ENCODE results near the gene UTP4. TPM values are rescaled to one million over a fixed set of nuclear protein-coding genes. Genes with fewer than 3 reads are reported as not detected.
A peak's percentile ranks its signal among the peaks of the same experiment; 100 is the strongest.
"Not testable (repeated sequence)": the region's sequence is repeated elsewhere in the genome, so short reads cannot be mapped to it uniquely, and the experiment has no call there.

Gene UTP4
- total RNA-seq, 4 donors from 2014 or later: 16.4 to 36.2 (median 25.8) TPM

GRCh38 chr16:69120096-69120664, 12.3 kb upstream of the UTP4 start:
- 78 to 95% methylated on average over 7 to 12 of the region's 19 CpGs for WGBS, 2 donors (ENCODE audit: low coverage in 1 of 2)
- TF ChIP-seq POLR2A (IDR thresholded peaks at IDR 0.05) (no peak), POLR2AphosphoS5 (IDR thresholded peaks at IDR 0.05) (no peak), EP300 (IDR thresholded peaks at IDR 0.05) (no peak), CTCF (IDR thresholded peaks at IDR 0.05) (no peak)
- ATAC-seq: no peak
- H3K4me3 ChIP-seq: no peak overlapping the region
- H3K4me1 ChIP-seq: peaks cover 0 to 30% (median 0%) of the 10 kb centered on the region in 3 donors
- H3K36me3 ChIP-seq: peaks cover 0 to 66% of the 10 kb centered on the region in 2 donors
- H3K27ac ChIP-seq: no peak overlapping the region
- no peaks in the 10 kb centered on the region for H3K9me3 ChIP-seq
- H3K27me3 ChIP-seq: no peaks in the 10 kb centered on the region

GRCh38 chr16:69123910-69124309, 8.5 kb upstream of the UTP4 start:
- TF ChIP-seq EP300 (IDR thresholded peaks at IDR 0.05) (no peak), POLR2A (IDR thresholded peaks at IDR 0.05) (no peak), POLR2AphosphoS5 (IDR thresholded peaks at IDR 0.05) (no peak), CTCF (IDR thresholded peaks at IDR 0.05) (peak; percentile 49 to 78 (median 73))
- ATAC-seq: no peak
- no peaks in the 10 kb centered on the region for H3K27me3 ChIP-seq
- whole genome bisulfite sequencing, 2 donors (ENCODE audit: low coverage in 1 of 2): 75 to 77% methylated on average over 3 of the region's 3 CpGs
- no peak overlapping the region for H3K27ac ChIP-seq
- no peak overlapping the region for H3K4me3 ChIP-seq
- H3K36me3 ChIP-seq: peaks cover 0 to 43% of the 10 kb centered on the region in 2 donors
- peaks cover 0 to 22% (median 3%) of the 10 kb centered on the region in 3 donors for H3K4me1 ChIP-seq
- H3K9me3 ChIP-seq: no peaks in the 10 kb centered on the region

GRCh38 chr16:69124406-69124805, 8.0 kb upstream of the UTP4 start:
- 77% methylated on average over 3 of the region's 8 CpGs; no CpG with 5 or more reads in 1 of the 2 donors for WGBS, 2 donors (ENCODE audit: low coverage in 1 of 2)
- not testable (repeated sequence) for ATAC-seq
- peaks cover 0 to 41% of the 10 kb centered on the region in 2 donors for H3K36me3 ChIP-seq

GRCh38 chr16:69124961-69125360, 7.5 kb upstream of the UTP4 start:
- not testable (repeated sequence) for H3K27me3 ChIP-seq, H3K4me3 ChIP-seq, H3K27ac ChIP-seq, ATAC-seq, H3K9me3 ChIP-seq
- Histone ChIP-seq H3K4me1 (peaks cover 0 to 25% (median 3%) of the 10 kb centered on the region in 3 donors), H3K36me3 (peaks cover 0 to 36% of the 10 kb centered on the region in 2 donors)
- 84 to 90% methylated on average over 9 to 12 of the region's 14 CpGs for WGBS, 2 donors (ENCODE audit: low coverage in 1 of 2)

More at GRCh38 chr16:69124406-69124805, 8.0 kb upstream of the UTP4 start:
- not testable (repeated sequence) for H3K27me3 ChIP-seq, H3K27ac ChIP-seq, H3K9me3 ChIP-seq, H3K4me3 ChIP-seq
- peaks cover 0 to 20% (median 3%) of the 10 kb centered on the region in 3 donors for H3K4me1 ChIP-seq

- H3K27me3 ChIP-seq: no peaks in the 10 kb centered on the region
- 55 to 58% methylated on average over 2 to 3 of the region's 3 CpGs for WGBS, 2 donors (ENCODE audit: low coverage in 1 of 2)
- H3K9me3 ChIP-seq: no peaks in the 10 kb centered on the region
- peaks cover 0 to 38% (median 10%) of the 10 kb centered on the region in 3 donors for H3K4me1 ChIP-seq
- H3K36me3 ChIP-seq: peaks cover 0 to 23% of the 10 kb centered on the region in 2 donors
- no peak overlapping the region for H3K27ac ChIP-seq
- no peak overlapping the region for H3K4me3 ChIP-seq
- TF ChIP-seq POLR2AphosphoS5 (IDR thresholded peaks at IDR 0.05) (no peak), EP300 (IDR thresholded peaks at IDR 0.05) (no peak), CTCF (IDR thresholded peaks at IDR 0.05) (no peak), POLR2A (IDR thresholded peaks at IDR 0.05) (no peak)
- no peak for ATAC-seq
Observed at GRCh38 chr16:69126221-69126620, 6.2 kb upstream of the UTP4 start.

GRCh38 chr16:69126801-69127200, 5.6 kb upstream of the UTP4 start:
- H3K9me3 ChIP-seq, ATAC-seq, H3K27me3 ChIP-seq, H3K4me3 ChIP-seq, H3K27ac ChIP-seq: not testable (repeated sequence)
- peaks cover 0 to 42% (median 10%) of the 10 kb centered on the region in 3 donors for H3K4me1 ChIP-seq
- peaks cover 0 to 18% of the 10 kb centered on the region in 2 donors for H3K36me3 ChIP-seq
- WGBS, 2 donors (ENCODE audit: low coverage in 1 of 2): 93 to 98% methylated on average over 9 to 10 of the region's 10 CpGs

Measured in gastroesophageal sphincter (tissue), 4 donors.